ENCODE data around the gene C2CD2L.
"Not testable (repeated sequence)": the region's sequence is repeated elsewhere in the genome, so short reads cannot be mapped to it uniquely, and the experiment has no call there.

The C2CD2L gene

DNA sequence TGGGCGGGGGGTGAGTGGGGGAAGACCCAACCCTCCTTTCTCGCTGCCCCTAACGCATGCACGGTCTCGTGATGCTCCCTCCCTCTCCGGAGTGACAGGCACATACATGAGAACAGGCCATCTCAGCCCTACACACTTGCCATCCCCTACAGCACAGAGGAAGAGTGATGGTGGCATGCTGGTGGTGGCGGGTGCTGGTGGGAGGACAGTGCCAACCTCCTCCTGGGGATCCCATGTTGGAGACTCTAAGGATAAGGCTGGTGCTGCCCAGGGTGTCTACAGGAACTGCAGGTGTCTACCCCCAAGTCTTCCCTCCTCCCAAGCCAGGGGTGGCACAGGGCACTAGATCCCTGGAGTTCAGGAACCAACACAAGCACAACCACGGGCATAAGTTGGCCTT lies 54.7 kb downstream of the C2CD2L start:
- H3K27me3 ChIP-seq (ENCODE audit: insufficient read depth, low read depth, severe bottlenecking), result no peaks in the 10 kb centered on the region
- no peak overlapping the region for H3K4me3 ChIP-seq (ENCODE audit: low read depth, low read length)
- H3K27ac ChIP-seq, result no peak overlapping the region
- no peak for DNase-seq
- H3K36me3 ChIP-seq, result peaks cover 10% of the 10 kb centered on the region
- H3K9me3 ChIP-seq (ENCODE audit: severe bottlenecking), result no peaks in the 10 kb centered on the region
- TF ChIP-seq, protein P1, sequence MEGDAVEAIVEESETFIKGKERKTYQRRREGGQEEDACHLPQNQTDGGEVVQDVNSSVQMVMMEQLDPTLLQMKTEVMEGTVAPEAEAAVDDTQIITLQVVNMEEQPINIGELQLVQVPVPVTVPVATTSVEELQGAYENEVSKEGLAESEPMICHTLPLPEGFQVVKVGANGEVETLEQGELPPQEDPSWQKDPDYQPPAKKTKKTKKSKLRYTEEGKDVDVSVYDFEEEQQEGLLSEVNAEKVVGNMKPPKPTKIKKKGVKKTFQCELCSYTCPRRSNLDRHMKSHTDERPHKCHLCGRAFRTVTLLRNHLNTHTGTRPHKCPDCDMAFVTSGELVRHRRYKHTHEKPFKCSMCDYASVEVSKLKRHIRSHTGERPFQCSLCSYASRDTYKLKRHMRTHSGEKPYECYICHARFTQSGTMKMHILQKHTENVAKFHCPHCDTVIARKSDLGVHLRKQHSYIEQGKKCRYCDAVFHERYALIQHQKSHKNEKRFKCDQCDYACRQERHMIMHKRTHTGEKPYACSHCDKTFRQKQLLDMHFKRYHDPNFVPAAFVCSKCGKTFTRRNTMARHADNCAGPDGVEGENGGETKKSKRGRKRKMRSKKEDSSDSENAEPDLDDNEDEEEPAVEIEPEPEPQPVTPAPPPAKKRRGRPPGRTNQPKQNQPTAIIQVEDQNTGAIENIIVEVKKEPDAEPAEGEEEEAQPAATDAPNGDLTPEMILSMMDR (IDR thresholded peaks at IDR 0.05; ENCODE audit: low read depth, low read length), result no peak

DNA sequence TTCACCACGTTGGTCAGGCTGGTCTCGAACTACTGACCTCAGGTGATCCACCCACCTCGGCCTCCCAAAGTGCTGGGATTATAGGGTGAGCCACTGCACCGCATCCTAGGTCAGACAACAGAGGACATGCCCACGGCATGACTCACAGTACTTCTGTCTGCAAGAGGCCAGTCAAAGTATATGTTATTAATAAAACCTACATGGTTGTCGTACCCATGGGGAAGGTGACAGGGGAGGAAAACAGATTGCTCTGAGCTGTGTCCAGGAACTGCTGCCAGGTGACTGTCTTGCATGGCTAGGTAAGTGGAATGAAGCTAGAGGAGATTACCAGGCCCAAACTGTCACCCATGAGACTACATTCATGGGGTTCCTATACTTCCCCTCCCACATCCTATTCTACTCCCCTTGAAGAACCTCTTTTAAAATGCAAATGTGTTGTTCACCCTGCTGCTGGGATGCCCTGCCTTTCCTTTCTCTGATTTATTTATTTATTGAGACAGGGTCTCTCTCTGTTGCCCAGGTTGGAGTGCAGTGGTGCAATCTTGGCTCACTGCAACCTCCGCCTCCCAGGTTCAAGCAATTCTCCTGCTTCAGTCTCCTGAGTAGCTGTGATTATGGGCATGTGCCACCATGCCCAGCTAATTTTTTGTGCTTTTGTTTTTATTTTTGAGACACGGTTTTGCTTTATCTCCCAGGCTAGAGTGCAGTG lies 59.4 kb downstream of the C2CD2L start:
- Histone ChIP-seq H3K27ac (no peak overlapping the region), H3K36me3 (no peaks in the 10 kb centered on the region; the same call in 1 of the 2 replicates), H3K9me3 (ENCODE audit: severe bottlenecking) (no peaks in the 10 kb centered on the region), H3K27me3 (ENCODE audit: insufficient read depth, low read depth, severe bottlenecking) (no peaks in the 10 kb centered on the region), H3K4me3 (ENCODE audit: low read depth, low read length) (no peak overlapping the region)
- no peak for DNase-seq
- TF ChIP-seq, protein P1 (IDR thresholded peaks at IDR 0.05; ENCODE audit: low read depth, low read length), result no peak

DNA sequence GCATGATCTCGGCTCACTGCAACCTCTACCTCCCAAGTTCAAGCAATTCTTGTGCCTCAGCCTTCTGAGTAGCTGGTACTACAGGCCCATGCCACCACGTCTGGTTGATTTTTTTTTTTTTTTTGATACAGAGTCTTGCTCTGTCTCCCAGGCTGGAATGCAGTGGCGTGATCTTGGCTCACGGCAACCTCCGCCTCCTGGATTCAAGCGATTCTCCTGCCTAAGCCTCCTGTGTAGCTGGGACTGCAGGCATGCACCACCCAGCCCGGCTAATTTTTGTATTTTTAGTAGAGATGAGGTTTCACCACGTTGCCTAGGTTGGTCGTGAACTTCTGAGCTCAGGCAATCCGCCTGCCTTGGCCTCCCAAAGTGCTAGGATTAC lies 59.9 kb downstream of the C2CD2L start:
- H3K36me3 ChIP-seq; H3K27me3 ChIP-seq (ENCODE audit: insufficient read depth, low read depth, severe bottlenecking); H3K9me3 ChIP-seq (ENCODE audit: severe bottlenecking); DNase-seq; H3K4me3 ChIP-seq (ENCODE audit: low read depth, low read length); H3K27ac ChIP-seq: not testable (repeated sequence)

DNA sequence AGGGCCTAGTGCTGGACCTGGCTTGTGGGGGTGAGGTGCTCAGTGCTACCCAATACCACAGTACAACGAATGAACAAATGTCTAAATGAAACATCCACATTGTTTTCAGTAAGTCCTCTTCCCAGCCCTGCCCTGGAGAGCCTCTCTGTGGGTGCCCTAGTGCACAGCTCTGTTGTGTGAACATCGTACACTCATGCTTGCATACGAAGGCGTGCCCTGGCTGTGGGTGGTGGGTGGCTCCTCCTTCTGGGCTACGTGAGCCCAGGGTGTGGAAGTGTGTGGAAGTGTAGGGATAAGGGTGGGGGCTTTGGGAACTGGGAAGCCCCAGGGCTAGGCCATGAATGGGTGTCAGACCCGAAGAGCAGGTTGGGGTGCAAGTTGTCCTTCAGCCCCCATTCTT lies 60.8 kb downstream of the C2CD2L start:
- H3K4me3 ChIP-seq (ENCODE audit: low read depth, low read length), result no peak overlapping the region
- H3K9me3 ChIP-seq (ENCODE audit: severe bottlenecking), result no peaks in the 10 kb centered on the region
- no peak for DNase-seq
- H3K27ac ChIP-seq, result no peak overlapping the region
- TF ChIP-seq, protein P1 (IDR thresholded peaks at IDR 0.05; ENCODE audit: low read depth, low read length), result no peak
- H3K27me3 ChIP-seq (ENCODE audit: insufficient read depth, low read depth, severe bottlenecking), result no peaks in the 10 kb centered on the region
- H3K36me3 ChIP-seq, result no peaks in the 10 kb centered on the region

All from WERI-Rb-1 (cell line).